ENCODE measurements around the gene CDC42BPA. TPM values are rescaled to one million over a fixed set of nuclear protein-coding genes. Genes with fewer than 3 reads are reported as not detected.
"Not testable (repeated sequence)": the region's sequence is repeated elsewhere in the genome, so short reads cannot be mapped to it uniquely, and the experiment has no call there.

Gene CDC42BPA, protein sequence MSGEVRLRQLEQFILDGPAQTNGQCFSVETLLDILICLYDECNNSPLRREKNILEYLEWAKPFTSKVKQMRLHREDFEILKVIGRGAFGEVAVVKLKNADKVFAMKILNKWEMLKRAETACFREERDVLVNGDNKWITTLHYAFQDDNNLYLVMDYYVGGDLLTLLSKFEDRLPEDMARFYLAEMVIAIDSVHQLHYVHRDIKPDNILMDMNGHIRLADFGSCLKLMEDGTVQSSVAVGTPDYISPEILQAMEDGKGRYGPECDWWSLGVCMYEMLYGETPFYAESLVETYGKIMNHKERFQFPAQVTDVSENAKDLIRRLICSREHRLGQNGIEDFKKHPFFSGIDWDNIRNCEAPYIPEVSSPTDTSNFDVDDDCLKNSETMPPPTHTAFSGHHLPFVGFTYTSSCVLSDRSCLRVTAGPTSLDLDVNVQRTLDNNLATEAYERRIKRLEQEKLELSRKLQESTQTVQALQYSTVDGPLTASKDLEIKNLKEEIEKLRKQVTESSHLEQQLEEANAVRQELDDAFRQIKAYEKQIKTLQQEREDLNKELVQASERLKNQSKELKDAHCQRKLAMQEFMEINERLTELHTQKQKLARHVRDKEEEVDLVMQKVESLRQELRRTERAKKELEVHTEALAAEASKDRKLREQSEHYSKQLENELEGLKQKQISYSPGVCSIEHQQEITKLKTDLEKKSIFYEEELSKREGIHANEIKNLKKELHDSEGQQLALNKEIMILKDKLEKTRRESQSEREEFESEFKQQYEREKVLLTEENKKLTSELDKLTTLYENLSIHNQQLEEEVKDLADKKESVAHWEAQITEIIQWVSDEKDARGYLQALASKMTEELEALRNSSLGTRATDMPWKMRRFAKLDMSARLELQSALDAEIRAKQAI (N-terminal part only)
- 11.8 and 47.3 TPM in 2 replicates for total RNA-seq (2014; rRNA removed; shearing (Covaris generic); ENCODE audit: low replicate concordance)

GRCh38 chr1:227318016-227318852, at the start of gene CDC42BPA:
Gene CDC42BPA, minus strand, starts transcription at chr1:227318492. Its CDS starts 1,310 bp downstream, at chr1:227317182.
- in situ Hi-C loops (cut with HindIII; ENCODE audit: low pct_unique_long_range_greater_than_20kb, low sequenced_read_pairs) = no loop called here
- DNase-seq (ENCODE audit: low read depth) = peak; percentile 86

DNA sequence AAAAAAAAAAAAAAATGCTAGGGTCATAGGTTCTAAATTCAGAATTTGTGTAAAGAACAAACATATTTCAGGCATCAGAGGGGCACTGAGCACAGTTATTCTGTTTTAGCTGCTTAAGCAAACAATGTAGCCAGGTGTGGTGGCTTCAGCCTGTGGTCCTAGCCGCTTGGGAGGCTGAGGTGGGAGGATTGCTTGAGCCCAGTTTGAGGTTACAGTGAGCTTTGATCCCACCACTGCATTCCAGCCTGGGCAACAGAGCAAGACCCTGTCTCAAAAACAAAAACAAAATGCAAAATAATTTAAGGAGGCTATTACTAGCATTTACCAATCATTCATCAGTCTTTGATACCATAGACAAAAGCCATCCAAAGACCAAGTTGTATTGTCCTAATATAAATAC, 49.7 kb upstream of the CDC42BPA start:
- in situ Hi-C loops (cut with HindIII; ENCODE audit: low pct_unique_long_range_greater_than_20kb, low sequenced_read_pairs) = no loop called here
- DNase-seq (ENCODE audit: low read depth) = no peak

DNA sequence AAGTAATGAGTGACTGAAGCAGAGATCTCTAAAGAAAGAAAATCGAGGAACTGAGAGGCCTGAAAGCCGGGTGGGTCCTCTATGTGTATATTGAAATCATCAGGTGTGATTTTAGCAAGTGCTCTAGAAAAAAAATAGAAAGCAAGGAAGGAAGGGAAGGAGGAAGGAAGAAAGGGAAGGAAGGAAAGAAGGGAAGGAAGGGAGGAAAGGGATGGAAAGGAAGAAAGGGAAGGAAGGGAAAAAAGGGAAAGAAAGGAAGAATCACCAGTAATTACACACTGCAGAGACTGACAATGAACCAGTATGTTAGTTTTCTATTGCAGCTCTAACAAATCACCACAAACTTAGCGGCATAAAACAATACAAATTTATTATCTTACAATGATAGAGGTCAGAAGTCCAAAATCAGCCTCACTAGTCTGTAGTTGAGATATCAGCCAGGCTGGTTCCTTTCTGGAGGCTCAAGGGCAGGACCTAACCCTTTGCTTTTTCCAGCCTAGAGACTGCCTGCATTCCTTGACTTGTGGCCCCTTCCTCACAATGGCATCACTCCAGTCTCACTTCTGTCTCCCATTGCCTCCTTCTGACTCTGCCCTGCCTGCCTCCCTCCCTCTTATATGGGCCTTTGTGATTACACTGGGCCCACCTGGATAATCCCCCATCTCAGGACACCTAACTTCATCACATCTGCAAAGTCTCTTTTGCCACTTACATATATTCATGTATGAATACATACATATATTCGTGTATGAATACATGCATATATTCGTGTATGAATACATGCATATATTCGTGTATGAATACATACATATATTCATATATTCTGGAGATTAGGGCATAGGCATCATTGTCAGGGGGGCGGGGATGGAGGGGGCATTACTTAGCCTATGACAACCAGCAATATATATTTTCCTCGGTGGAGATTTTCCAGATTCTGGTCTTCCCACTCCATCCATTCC, 47.5 kb upstream of the CDC42BPA start:
- DNase-seq (ENCODE audit: low read depth) = no peak
- in situ Hi-C loops (cut with HindIII; ENCODE audit: low pct_unique_long_range_greater_than_20kb, low sequenced_read_pairs) = no loop called here

DNA sequence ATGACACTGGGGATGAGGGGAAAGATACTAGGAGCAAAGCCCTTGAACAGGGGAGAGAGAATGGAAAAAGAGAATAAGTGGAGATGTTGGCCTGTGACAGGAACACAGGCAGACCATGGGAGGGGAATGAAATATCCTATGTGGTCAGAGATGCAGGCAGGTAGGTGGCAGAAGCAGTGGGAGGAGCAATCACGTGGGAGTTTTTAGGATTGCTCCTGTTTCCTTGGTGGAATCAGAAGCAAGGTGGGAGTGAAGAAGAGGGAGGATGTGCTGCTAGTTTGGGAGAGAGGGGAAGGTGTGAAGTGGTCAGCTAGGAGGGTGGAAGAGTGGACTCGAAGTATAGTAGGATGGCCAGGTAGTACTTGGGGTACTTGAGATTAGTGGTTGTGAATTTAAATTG, 46.4 kb upstream of the CDC42BPA start:
- in situ Hi-C loops (cut with HindIII; ENCODE audit: low pct_unique_long_range_greater_than_20kb, low sequenced_read_pairs) = no loop called here
- no peak for DNase-seq (ENCODE audit: low read depth)

- no peak for DNase-seq (ENCODE audit: low read depth)
- in situ Hi-C loops (cut with HindIII; ENCODE audit: low pct_unique_long_range_greater_than_20kb, low sequenced_read_pairs) = no loop called here
Observed at GRCh38 chr1:227363825-227364224, 45.5 kb upstream of the CDC42BPA start.

GRCh38 chr1:227362039-227362438, 43.7 kb upstream of the CDC42BPA start:
- no peak for DNase-seq (ENCODE audit: low read depth)
- in situ Hi-C loops (cut with HindIII; ENCODE audit: low pct_unique_long_range_greater_than_20kb, low sequenced_read_pairs) = no loop called here

GRCh38 chr1:227357927-227358302, 39.6 kb upstream of the CDC42BPA start:
- no peak for DNase-seq (ENCODE audit: low read depth)
- in situ Hi-C loops (cut with HindIII; ENCODE audit: low pct_unique_long_range_greater_than_20kb, low sequenced_read_pairs) = no loop called here

GRCh38 chr1:227357171-227357926, 39.1 kb upstream of the CDC42BPA start:
- in situ Hi-C loops (cut with HindIII; ENCODE audit: low pct_unique_long_range_greater_than_20kb, low sequenced_read_pairs) = no loop called here
- DNase-seq (ENCODE audit: low read depth) = peak; percentile 81

DNA sequence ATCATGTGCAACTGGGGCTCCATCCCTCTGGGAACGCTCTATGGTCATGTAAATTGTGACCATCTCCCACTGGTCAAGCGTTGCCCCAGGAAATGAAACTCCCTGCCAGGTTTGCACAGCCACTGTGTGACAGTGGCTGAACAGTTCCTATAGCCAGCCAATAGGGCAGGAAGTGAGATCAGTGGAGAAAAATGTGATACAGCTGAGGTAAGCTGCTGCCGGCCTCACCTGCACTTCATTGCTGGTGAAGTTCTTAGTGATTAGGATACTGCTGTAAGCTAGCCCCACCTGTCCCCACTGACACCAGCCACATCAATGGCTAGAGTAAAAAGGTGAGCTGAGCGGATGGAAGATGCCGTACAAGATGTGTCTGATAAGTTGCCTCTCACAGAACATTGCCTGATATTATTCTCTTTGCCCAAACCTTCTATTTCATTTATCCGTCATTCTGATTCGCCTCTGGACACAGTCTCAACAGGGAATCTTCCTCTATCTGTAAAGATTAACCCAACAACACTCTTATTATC, 38.4 kb upstream of the CDC42BPA start:
- in situ Hi-C loops (cut with HindIII; ENCODE audit: low pct_unique_long_range_greater_than_20kb, low sequenced_read_pairs) = no loop called here

DNA sequence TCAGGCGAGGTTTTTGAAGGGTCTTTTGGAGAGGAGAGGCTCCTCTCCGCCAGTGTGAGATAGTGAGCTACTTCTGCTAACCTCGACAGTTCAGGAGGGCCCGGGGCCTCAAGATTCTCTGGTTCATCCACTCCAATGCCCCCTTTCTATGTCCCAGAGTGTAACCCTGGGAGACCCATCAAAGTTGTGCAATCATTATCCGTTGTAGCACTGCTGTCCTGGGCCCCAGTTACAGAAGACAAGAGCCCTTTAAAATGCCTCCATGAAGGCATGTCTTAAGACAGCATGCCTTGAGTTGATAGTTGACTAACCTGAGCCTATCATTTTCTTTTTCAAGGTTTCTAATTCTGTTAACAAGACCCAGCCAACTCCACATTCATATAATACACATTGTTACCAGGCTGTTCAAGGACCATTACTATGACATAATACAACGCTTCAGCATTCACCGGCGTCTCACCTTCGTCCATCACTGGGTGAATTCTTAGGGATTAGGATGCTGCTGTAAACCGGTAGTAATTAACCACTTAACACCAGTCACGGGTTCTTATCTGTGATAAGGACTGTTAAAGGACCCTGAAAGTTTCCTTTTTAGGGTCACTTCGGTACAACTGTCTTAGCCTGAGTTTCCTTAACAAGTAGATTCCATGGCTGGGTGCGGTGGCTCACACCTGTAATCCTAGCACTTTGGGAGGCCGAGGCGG, 37.4 kb upstream of the CDC42BPA start:
- in situ Hi-C loops (cut with HindIII; ENCODE audit: low pct_unique_long_range_greater_than_20kb, low sequenced_read_pairs) = no loop called here
- no peak for DNase-seq (ENCODE audit: low read depth)

More for the DNA sequence above, 38.4 kb upstream of the CDC42BPA start:
- DNase-seq (ENCODE audit: low read depth) = no peak

DNA sequence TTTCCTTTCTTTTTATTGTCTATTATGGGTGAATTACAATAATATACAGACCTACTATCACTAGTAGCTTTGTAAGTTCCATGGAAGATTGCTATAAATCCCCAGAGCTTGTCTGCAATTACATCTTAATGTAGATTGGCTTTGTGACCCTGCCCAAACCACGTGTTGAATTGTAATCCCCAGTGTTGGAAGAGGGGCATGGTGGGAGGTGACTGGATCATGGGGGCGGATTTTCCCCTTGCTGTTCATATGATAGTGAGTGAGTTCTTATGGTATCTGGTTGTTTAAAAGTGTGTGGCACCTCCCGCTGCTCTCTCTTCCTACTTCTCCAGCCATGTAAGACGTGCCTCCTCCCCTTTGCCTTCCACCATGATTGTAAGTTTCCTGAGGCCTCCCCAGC, 34.9 kb upstream of the CDC42BPA start:
- no peak for DNase-seq (ENCODE audit: low read depth)
- in situ Hi-C loops (cut with HindIII; ENCODE audit: low pct_unique_long_range_greater_than_20kb, low sequenced_read_pairs) = no loop called here

GRCh38 chr1:227352164-227352563, 33.9 kb upstream of the CDC42BPA start:
- DNase-seq (ENCODE audit: low read depth); in situ Hi-C loops (cut with HindIII; ENCODE audit: low pct_unique_long_range_greater_than_20kb, low sequenced_read_pairs): not testable (repeated sequence)

DNA sequence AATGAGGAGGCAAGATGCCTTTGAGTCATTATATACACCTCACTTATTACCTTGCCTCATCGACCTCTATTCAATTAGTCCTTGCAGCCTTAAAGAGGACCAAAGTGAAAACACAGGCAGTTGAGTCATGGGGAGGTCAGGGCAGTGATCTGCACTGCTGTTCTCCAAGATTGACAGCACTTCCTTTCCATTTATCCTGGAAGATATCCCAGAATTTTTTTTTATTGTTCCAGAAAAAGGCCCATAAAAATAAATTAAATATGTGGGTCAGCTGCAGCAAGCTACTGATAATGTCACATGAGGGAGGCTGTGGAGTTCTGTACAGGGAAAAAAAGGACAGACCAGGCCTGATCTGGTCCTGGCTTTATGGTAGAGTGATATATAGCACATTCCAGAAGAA, 33.2 kb upstream of the CDC42BPA start:
- no peak for DNase-seq (ENCODE audit: low read depth)
- in situ Hi-C loops (cut with HindIII; ENCODE audit: low pct_unique_long_range_greater_than_20kb, low sequenced_read_pairs) = no loop called here

DNA sequence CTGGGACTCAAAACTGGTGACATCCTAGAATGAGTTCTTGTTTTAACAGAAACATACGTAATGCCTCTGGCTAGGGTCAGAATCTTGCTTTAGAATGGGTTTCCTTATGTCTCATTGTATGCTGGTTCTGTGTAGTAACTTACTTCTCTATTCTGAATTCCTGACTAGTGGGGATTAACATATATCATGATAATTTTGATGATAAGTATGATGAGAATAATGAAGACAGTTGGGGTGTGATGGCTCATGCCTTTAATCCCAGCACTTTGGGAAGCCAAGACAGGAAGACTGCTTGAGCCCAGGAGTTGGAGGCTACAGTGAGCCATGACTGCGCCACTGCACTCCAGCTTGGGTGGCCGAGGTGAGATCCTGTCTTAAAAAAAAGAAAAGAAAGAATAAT, 31.7 kb upstream of the CDC42BPA start:
- in situ Hi-C loops (cut with HindIII; ENCODE audit: low pct_unique_long_range_greater_than_20kb, low sequenced_read_pairs) = no loop called here
- DNase-seq (ENCODE audit: low read depth) = no peak

- no peak for DNase-seq (ENCODE audit: low read depth)
- in situ Hi-C loops (cut with HindIII; ENCODE audit: low pct_unique_long_range_greater_than_20kb, low sequenced_read_pairs) = no loop called here
Observed at GRCh38 chr1:227343727-227344551, 25.6 kb upstream of the CDC42BPA start.
